Mesothelial cell of epicardium (in vitro differentiated cells): Measurements from ENCODE around the gene CXCL12. TPM values are rescaled to one million over a fixed set of nuclear protein-coding genes. Genes with fewer than 3 reads are reported as not detected.

Experiments used
- DNase-seq, 2 experiments: peaks; one replicate each; pipeline ENCODE4 v3.0.0; 2021; ENCODE audit warnings: low spot score in 2 of 2; ENCODE audit not compliant: unreplicated experiment in 2 of 2
- H3K27ac Mint-ChIP-seq: 2 replicates; pipeline ENCODE4 v1.8.0; 2021; ENCODE audit warnings: mixed read lengths
- H3K27me3 Mint-ChIP-seq: 2 replicates; pipeline ENCODE4 v1.8.0; 2021; ENCODE audit warnings: low read depth, mixed read lengths
- H3K36me3 Mint-ChIP-seq: 2 replicates; pipeline ENCODE4 v1.8.0; 2021; ENCODE audit warnings: mixed read lengths
- H3K4me1 Mint-ChIP-seq: 2 replicates; pipeline ENCODE4 v1.8.0; 2021; ENCODE audit warnings: mixed read lengths
- H3K4me3 Mint-ChIP-seq: 2 replicates; pipeline ENCODE4 v1.8.0; 2021; ENCODE audit warnings: mild to moderate bottlenecking, moderate library complexity, mixed read lengths
- H3K9me3 Mint-ChIP-seq: 2 replicates; pipeline ENCODE4 v1.8.0; 2021; ENCODE audit warnings: mixed read lengths
- CTCF ChIP-seq: fragments of 200-600 bp; sonication (generic); IDR thresholded peaks from one replicate; pipeline ENCODE4 v1.5.0; 2021; ENCODE audit warnings: antibody characterized with exemption; ENCODE audit not compliant: unreplicated experiment
- total RNA-seq: library from RNA; stranded (reverse); gene quantifications from 3 replicates; pipeline ENCODE4 v1.2.1, GENCODE V29; 2021

CXCL12 gene
- total RNA-seq, 1 donor from 2014 or later, result 45.8 TPM

- no peaks in the 10 kb centered on the region for H3K36me3 Mint-ChIP-seq
- H3K4me1 Mint-ChIP-seq, result peaks cover 12% of the 10 kb centered on the region
- DNase-seq, result no peak
- no peak for TF ChIP-seq CTCF
- no peak overlapping the region for H3K27ac Mint-ChIP-seq
- peaks cover 8% of the 10 kb centered on the region for H3K27me3 Mint-ChIP-seq
- H3K4me3 Mint-ChIP-seq, result no peak overlapping the region
- no peaks in the 10 kb centered on the region for H3K9me3 Mint-ChIP-seq
These were observed 28.5 kb downstream of the CXCL12 start for GRCh38 chr10:44356139-44357022.

GRCh38 chr10:44355630-44356029 lies 29.3 kb downstream of the CXCL12 start:
- Mint-ChIP-seq H3K27me3 (peaks cover 5% of the 10 kb centered on the region), H3K27ac (no peak overlapping the region), H3K4me3 (no peak overlapping the region), H3K4me1 (peaks cover 12% of the 10 kb centered on the region), H3K9me3 (no peaks in the 10 kb centered on the region), H3K36me3 (no peaks in the 10 kb centered on the region)
- TF ChIP-seq CTCF, result no peak
- DNase-seq, result no peak

- H3K27me3 Mint-ChIP-seq, result peaks cover 2% of the 10 kb centered on the region
- no peaks in the 10 kb centered on the region for H3K9me3 Mint-ChIP-seq
- H3K4me1 Mint-ChIP-seq, result peaks cover 12% of the 10 kb centered on the region
- no peak for TF ChIP-seq CTCF
- H3K4me3 Mint-ChIP-seq, result no peak overlapping the region
- DNase-seq, result no peak
- no peaks in the 10 kb centered on the region for H3K36me3 Mint-ChIP-seq
- no peak overlapping the region for H3K27ac Mint-ChIP-seq
These were observed 30.1 kb downstream of the CXCL12 start for GRCh38 chr10:44354771-44355170.

- H3K27ac Mint-ChIP-seq, result no peak overlapping the region
- no peaks in the 10 kb centered on the region for H3K9me3 Mint-ChIP-seq
- no peak for DNase-seq
- no peak overlapping the region for H3K4me3 Mint-ChIP-seq
- no peak for TF ChIP-seq CTCF
- H3K36me3 Mint-ChIP-seq, result no peaks in the 10 kb centered on the region
- H3K27me3 Mint-ChIP-seq, result peaks cover 2% of the 10 kb centered on the region
- H3K4me1 Mint-ChIP-seq, result peaks cover 12% of the 10 kb centered on the region
These were observed 31.2 kb downstream of the CXCL12 start for GRCh38 chr10:44353721-44354120.

- Mint-ChIP-seq H3K27ac (no peak overlapping the region), H3K27me3 (peaks cover 2% of the 10 kb centered on the region), H3K36me3 (no peaks in the 10 kb centered on the region)
These were observed 31.8 kb downstream of the CXCL12 start for GRCh38 chr10:44353128-44353390.

More at GRCh38 chr10:44353128-44353390, 31.8 kb downstream of the CXCL12 start:
- H3K4me3 Mint-ChIP-seq, result no peak overlapping the region
- H3K4me1 Mint-ChIP-seq, result peaks cover 10% of the 10 kb centered on the region
- H3K9me3 Mint-ChIP-seq, result no peaks in the 10 kb centered on the region
- TF ChIP-seq CTCF, result no peak
- DNase-seq, result no peak
